Osteocyte (in vitro differentiated cells): ENCODE data around the gene XCL2. TPM values are rescaled to one million over a fixed set of nuclear protein-coding genes. Genes with fewer than 3 reads are reported as not detected.

Source experiments
- DNase-seq: peaks from one replicate; pipeline ENCODE4 v3.0.0; 2021; ENCODE audit warnings: mixed read lengths; ENCODE audit not compliant: unreplicated experiment; ENCODE audit errors: extremely low spot score
- H3K27ac Mint-ChIP-seq: one replicate; pipeline ENCODE4 v1.8.0; 2021; ENCODE audit warnings: mild to moderate bottlenecking, mixed read lengths; ENCODE audit not compliant: unreplicated experiment
- H3K27me3 Mint-ChIP-seq: one replicate; pipeline ENCODE4 v1.8.0; 2021; ENCODE audit warnings: mixed read lengths; ENCODE audit not compliant: unreplicated experiment
- H3K36me3 Mint-ChIP-seq: one replicate; pipeline ENCODE4 v1.8.0; 2021; ENCODE audit warnings: mixed read lengths; ENCODE audit not compliant: unreplicated experiment
- H3K4me1 Mint-ChIP-seq: one replicate; pipeline ENCODE4 v1.8.0; 2021; ENCODE audit warnings: mixed read lengths; ENCODE audit not compliant: unreplicated experiment
- H3K4me3 Mint-ChIP-seq: one replicate; pipeline ENCODE4 v1.8.0; 2021; ENCODE audit warnings: mild to moderate bottlenecking, moderate library complexity, mixed read lengths; ENCODE audit not compliant: unreplicated experiment
- H3K9me3 Mint-ChIP-seq: one replicate; pipeline ENCODE4 v1.8.0; 2021; ENCODE audit warnings: mixed read lengths; ENCODE audit not compliant: unreplicated experiment
- CTCF ChIP-seq: fragments of 200-600 bp; sonication (generic); IDR thresholded peaks from 2 replicates; pipeline ENCODE4 v1.5.0; 2021; ENCODE audit warnings: antibody characterized with exemption, mild to moderate bottlenecking, moderate library complexity
- total RNA-seq: library from RNA; stranded (reverse); gene quantifications from 2 replicates; pipeline ENCODE4 v1.2.1, GENCODE V29; 2021

XCL2 gene
- total RNA-seq, 1 donor from 2014 or later, result not detected

DNA sequence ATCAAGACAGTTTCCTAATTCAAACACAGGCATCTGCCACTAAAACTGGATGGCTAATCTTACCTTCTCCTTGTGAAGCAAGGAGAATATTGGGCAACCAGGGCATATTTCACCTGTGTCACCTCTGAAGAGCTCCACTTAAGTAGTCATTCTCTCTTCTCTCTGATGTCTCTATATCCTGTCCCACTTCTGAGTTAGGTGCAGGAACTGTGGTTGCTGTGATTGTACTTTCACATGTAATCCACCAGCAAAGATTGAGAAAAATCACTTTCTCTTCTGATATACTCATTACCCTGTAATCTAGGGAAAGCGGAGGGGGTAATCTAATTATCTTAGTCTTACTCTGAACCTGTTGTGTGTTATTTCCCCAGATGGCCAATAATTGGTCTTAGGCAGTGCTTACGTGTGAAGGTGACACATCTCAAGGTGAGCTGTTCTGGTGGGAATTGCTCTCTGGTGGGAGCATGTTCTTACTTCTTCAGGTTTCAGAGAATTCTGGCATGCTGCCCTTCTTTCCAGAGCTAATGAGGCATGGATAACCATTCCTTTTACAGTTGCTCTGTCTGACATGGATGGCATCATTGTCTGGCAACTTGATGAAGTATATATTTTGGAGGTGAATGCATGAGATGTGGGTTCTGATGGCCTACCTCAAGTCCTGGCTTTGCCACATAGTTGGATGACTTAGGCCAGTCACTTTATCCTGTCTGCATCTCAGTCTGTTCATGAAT is 12.0 kb downstream of the XCL2 start:
- Mint-ChIP-seq H3K27ac (no peak overlapping the region), H3K27me3 (peaks cover 47% of the 10 kb centered on the region), H3K4me3 (no peak overlapping the region), H3K36me3 (no peaks in the 10 kb centered on the region), H3K4me1 (no peaks in the 10 kb centered on the region), H3K9me3 (no peaks in the 10 kb centered on the region)
- TF ChIP-seq CTCF, result no peak
- no peak for DNase-seq

GRCh38 chr1:168529518-168529917 is 14.3 kb downstream of the XCL2 start:
- Mint-ChIP-seq H3K36me3 (peaks cover 2% of the 10 kb centered on the region), H3K27ac (no peak overlapping the region), H3K9me3 (peaks cover under 1% of the 10 kb centered on the region), H3K4me3 (no peak overlapping the region), H3K27me3 (peaks cover 45% of the 10 kb centered on the region), H3K4me1 (no peaks in the 10 kb centered on the region)
- DNase-seq, result no peak
- TF ChIP-seq CTCF, result no peak

- peaks cover 7% of the 10 kb centered on the region for H3K36me3 Mint-ChIP-seq
- no peak for DNase-seq
- TF ChIP-seq CTCF, result no peak
- H3K27ac Mint-ChIP-seq, result no peak overlapping the region
- no peak overlapping the region for H3K4me3 Mint-ChIP-seq
- no peaks in the 10 kb centered on the region for H3K4me1 Mint-ChIP-seq
- peaks cover 14% of the 10 kb centered on the region for H3K9me3 Mint-ChIP-seq
- H3K27me3 Mint-ChIP-seq, result peaks cover 54% of the 10 kb centered on the region
Measured at GRCh38 chr1:168521401-168522000, 22.3 kb downstream of the XCL2 start.

GRCh38 chr1:168520832-168521231 is 23.0 kb downstream of the XCL2 start:
- H3K4me3 Mint-ChIP-seq, result no peak overlapping the region
- no peak overlapping the region for H3K27ac Mint-ChIP-seq
- H3K9me3 Mint-ChIP-seq, result peaks cover 14% of the 10 kb centered on the region
- DNase-seq, result no peak
- no peak for TF ChIP-seq CTCF
- peaks cover 7% of the 10 kb centered on the region for H3K36me3 Mint-ChIP-seq
- H3K27me3 Mint-ChIP-seq, result peaks cover 57% of the 10 kb centered on the region
- no peaks in the 10 kb centered on the region for H3K4me1 Mint-ChIP-seq

DNA sequence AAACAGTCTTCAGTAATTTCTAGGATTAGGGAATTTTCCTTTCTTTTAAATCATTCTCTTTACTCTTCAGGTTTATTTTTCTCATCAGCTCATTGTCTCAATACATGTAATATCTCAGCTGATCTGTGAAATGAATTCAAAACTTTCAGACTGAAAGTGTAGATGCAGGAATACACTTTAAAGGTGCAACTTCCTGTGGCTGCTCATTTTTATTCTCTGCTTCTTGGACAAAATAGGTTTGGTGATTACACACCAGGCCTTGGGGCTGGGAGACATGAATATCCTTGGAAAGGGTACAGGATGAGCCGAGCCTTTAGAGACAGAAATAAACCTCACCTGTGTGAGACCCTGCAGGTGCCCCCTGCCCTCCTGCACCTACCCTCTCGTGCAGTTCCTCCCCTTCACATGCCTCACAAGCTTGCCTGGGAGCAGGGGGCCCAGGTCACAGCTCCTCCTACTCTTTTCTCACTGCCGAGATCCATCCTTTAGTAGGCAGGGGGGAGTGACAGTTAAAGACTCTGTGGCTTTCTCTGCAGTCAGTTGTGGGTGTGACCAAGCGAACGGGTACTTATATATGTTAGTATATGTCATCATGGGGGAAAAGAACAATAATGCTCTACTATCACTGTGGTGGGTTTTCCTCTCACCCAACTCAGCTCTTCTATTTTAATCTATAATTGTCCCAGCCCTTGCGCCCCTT is 23.6 kb downstream of the XCL2 start:
- Mint-ChIP-seq H3K27me3 (peaks cover 57% of the 10 kb centered on the region), H3K4me3 (no peak overlapping the region), H3K4me1 (no peaks in the 10 kb centered on the region), H3K27ac (no peak overlapping the region), H3K9me3 (peaks cover 14% of the 10 kb centered on the region), H3K36me3 (peaks cover 6% of the 10 kb centered on the region)
- no peak for DNase-seq
- TF ChIP-seq CTCF, result no peak
